ENCODE data around the gene GNB1L.

GRCh38 chr22:19742160-19743066 is 112.3 kb downstream of the GNB1L start:
- TF ChIP-seq CREB1 (CRISPR knock-in tag; IDR thresholded peaks at IDR 0.05) (no peak), SMAD3 (CRISPR knock-in tag; IDR thresholded peaks at IDR 0.05; ENCODE audit: borderline replicate concordance) (no peak), CTCF (IDR thresholded peaks at IDR 0.05) (no peak), ARID4B (CRISPR knock-in tag; IDR thresholded peaks at IDR 0.05; ENCODE audit: borderline replicate concordance) (no peak), SP1 (CRISPR knock-in tag; conservative IDR thresholded peaks at IDR 0.05) (no peak), USF2 (CRISPR knock-in tag; IDR thresholded peaks at IDR 0.05) (no peak), ZNF425 (CRISPR knock-in tag; conservative IDR thresholded peaks at IDR 0.05) (no peak), MAX (CRISPR knock-in tag; IDR thresholded peaks at IDR 0.05) (no peak), STAT6 (CRISPR knock-in tag; conservative IDR thresholded peaks at IDR 0.05; ENCODE audit: low read depth) (no peak)

All from WTC11 (cell line).